IMR-90 (cell line): ENCODE data around the gene ZNF74.

Source experiments
- BHLHE40 ChIP-seq: fragments of 150-350 bp; IDR thresholded peaks from 2 replicates; pipeline ENCODE4 v1.6.1; 2016; ENCODE audit warnings: mild to moderate bottlenecking, low read depth, low read length
- CTCF ChIP-seq: conservative IDR thresholded peaks from 2 replicates; pipeline ENCODE4 v1.5.1; 2012; ENCODE audit warnings: mild to moderate bottlenecking, low read depth, low read length, improper control_type of control experiment
- MXI1 ChIP-seq: IDR thresholded peaks from 2 replicates; pipeline ENCODE4 v1.6.1; 2012; ENCODE audit warnings: low read depth, mild to moderate bottlenecking, low read length, moderate library complexity, borderline replicate concordance
- POLR2A ChIP-seq: IDR thresholded peaks from 2 replicates; pipeline ENCODE4 v1.6.1; 2012; ENCODE audit warnings: mild to moderate bottlenecking, low read depth, low read length
- RAD21 ChIP-seq: IDR thresholded peaks from 2 replicates; pipeline ENCODE4 v1.6.1; 2012; ENCODE audit warnings: low read length, improper control_type of control experiment
- RCOR1 ChIP-seq: IDR thresholded peaks from 2 replicates; pipeline ENCODE4 v1.6.1; 2012; ENCODE audit warnings: mild to moderate bottlenecking, low read length, improper control_type of control experiment; ENCODE audit not compliant: insufficient replicate concordance
- USF2 ChIP-seq: fragments of 150-350 bp; IDR thresholded peaks from 2 replicates; pipeline ENCODE4 v1.6.1; 2017; ENCODE audit warnings: mild to moderate bottlenecking, antibody characterized with exemption, low read length, low read depth

GRCh38 chr22:20390394-20390907 is 3.5 kb upstream of the ZNF74 start:
- TF ChIP-seq CTCF: no peak
- TF ChIP-seq BHLHE40: no peak
- TF ChIP-seq POLR2A: no peak
- TF ChIP-seq RAD21: no peak
- no peak for TF ChIP-seq MXI1
- TF ChIP-seq RCOR1: no peak
- TF ChIP-seq USF2: no peak
